Measurements from ENCODE around the gene NELL2. TPM values are rescaled to one million over a fixed set of nuclear protein-coding genes. Genes with fewer than 3 reads are reported as not detected.

NELL2 gene
- total RNA-seq, 1 experiment from 2014 or later, result 32.7 TPM

DNA sequence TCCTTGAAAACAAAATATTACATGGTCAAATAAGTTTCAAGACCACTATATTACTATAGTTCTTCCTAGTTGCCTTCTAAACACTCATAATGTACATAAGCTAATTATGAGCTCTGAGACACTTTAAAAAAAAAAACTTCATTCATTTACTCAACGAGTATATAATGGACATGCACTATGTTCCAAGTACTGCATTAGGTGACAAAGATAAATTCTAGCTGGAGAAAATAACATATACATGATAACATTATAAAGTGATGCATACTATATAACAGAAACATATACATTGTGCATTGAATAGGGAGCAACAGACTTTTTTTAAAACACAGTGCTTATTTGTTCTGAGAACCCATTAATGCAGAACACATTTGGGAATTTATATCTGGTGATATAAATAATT, 202.3 kb downstream of the NELL2 start:
- Histone ChIP-seq H3K4me2 (ENCODE audit: insufficient read depth, insufficient read length, low read length) (no peak overlapping the region), H3K9ac (ENCODE audit: extremely low read depth, insufficient read length, low read length) (no peak overlapping the region), H3T11ph (ENCODE audit: low read length) (no peak overlapping the region), H3K79me2 (ENCODE audit: insufficient read depth, low read length) (no peaks in the 10 kb centered on the region), H2BK12ac (ENCODE audit: insufficient read length, low read depth, low read length) (no peak overlapping the region), H3K4me1 (ENCODE audit: insufficient read depth, low read length) (no peaks in the 10 kb centered on the region), H3K56ac (ENCODE audit: insufficient read length, low read depth, low read length) (no peak overlapping the region), H4K20me1 (ENCODE audit: control insufficient read depth, insufficient read depth, insufficient read length) (no peaks in the 10 kb centered on the region), H2AFZ (ENCODE audit: low read length) (no peak overlapping the region), H2BK120ac (ENCODE audit: low read depth, low read length, poor library complexity, severe bottlenecking) (no peak overlapping the region), H2AK5ac (ENCODE audit: insufficient read length, low read length) (no peak overlapping the region), H3K23ac (ENCODE audit: insufficient read length, low read depth, low read length) (no peak overlapping the region), H4K91ac (ENCODE audit: insufficient read length, low read depth, low read length) (no peak overlapping the region), H3K79me1 (ENCODE audit: insufficient read depth, low read depth, low read length, poor library complexity, severe bottlenecking) (no peaks in the 10 kb centered on the region), H3K4ac (ENCODE audit: low read depth, low read length) (no peak overlapping the region), H3K27ac (ENCODE audit: insufficient read length, low read depth, low read length) (no peak overlapping the region), H3K18ac (ENCODE audit: insufficient read length, low read depth, low read length) (no peak overlapping the region), H2BK20ac (ENCODE audit: low read depth, low read length, poor library complexity, severe bottlenecking) (no peak overlapping the region), H3K27me3 (ENCODE audit: insufficient read depth, low read length) (no peaks in the 10 kb centered on the region), H4K5ac (ENCODE audit: insufficient read length, low read depth, low read length) (no peak overlapping the region), H3K9me3 (ENCODE audit: control insufficient read depth, low read depth, low read length) (no peaks in the 10 kb centered on the region), H3K23me2 (ENCODE audit: insufficient read length, low read depth, low read length, poor library complexity, severe bottlenecking) (no peaks in the 10 kb centered on the region), H2BK15ac (ENCODE audit: low read depth, low read length) (no peak overlapping the region), H2BK5ac (ENCODE audit: insufficient read length, low read length) (no peak overlapping the region), H3K14ac (ENCODE audit: insufficient read depth, low read length) (no peak overlapping the region), H4K8ac (replicated peaks; ENCODE audit: insufficient read length, low read depth, low read length) (no peak overlapping the region)
- peaks cover 6 to 15% of the 10 kb centered on the region in 2 experiments; a peak in 4 of 5 replicates for H3K9me3 Mint-ChIP-seq
- H3K27me3 Mint-ChIP-seq (ENCODE audit: low read depth), result no peaks in the 10 kb centered on the region
- peaks cover 8 to 16% (median 11%) of the 10 kb centered on the region in 3 experiments for H3K36me3 Mint-ChIP-seq (ENCODE audit: insufficient read depth in 1 of 3, low read depth in 3 of 3)
- H3K27ac Mint-ChIP-seq, result no peak overlapping the region
- DNase-seq, result no peak
- peaks cover 5 to 10% of the 10 kb centered on the region in 2 experiments; a peak in 3 of 4 replicates for H3K4me1 Mint-ChIP-seq
- no peak overlapping the region for H3K4me3 Mint-ChIP-seq
- no CpG with 5 or more reads among the region's 1 CpG for WGBS (ENCODE audit: extremely low coverage, insufficient read length, low lambda C conversion rate)
- TF ChIP-seq, protein P1, sequence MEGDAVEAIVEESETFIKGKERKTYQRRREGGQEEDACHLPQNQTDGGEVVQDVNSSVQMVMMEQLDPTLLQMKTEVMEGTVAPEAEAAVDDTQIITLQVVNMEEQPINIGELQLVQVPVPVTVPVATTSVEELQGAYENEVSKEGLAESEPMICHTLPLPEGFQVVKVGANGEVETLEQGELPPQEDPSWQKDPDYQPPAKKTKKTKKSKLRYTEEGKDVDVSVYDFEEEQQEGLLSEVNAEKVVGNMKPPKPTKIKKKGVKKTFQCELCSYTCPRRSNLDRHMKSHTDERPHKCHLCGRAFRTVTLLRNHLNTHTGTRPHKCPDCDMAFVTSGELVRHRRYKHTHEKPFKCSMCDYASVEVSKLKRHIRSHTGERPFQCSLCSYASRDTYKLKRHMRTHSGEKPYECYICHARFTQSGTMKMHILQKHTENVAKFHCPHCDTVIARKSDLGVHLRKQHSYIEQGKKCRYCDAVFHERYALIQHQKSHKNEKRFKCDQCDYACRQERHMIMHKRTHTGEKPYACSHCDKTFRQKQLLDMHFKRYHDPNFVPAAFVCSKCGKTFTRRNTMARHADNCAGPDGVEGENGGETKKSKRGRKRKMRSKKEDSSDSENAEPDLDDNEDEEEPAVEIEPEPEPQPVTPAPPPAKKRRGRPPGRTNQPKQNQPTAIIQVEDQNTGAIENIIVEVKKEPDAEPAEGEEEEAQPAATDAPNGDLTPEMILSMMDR (conservative IDR thresholded peaks at IDR 0.05), result no peak

All from H9 (cell line).